NT2/D1 (cell line): ENCODE measurements around the gene DDX11.
"Not testable (repeated sequence)": the region's sequence is repeated elsewhere in the genome, so short reads cannot be mapped to it uniquely, and the experiment has no call there.

Source experiments
- DNase-seq: peaks from one replicate; pipeline ENCODE4 v3.0.0-alpha.2; 2011; ENCODE audit warnings: low read depth, low spot score
- H3K27me3 ChIP-seq: 2 replicates; pipeline ENCODE4 v1.6.0; 2011; ENCODE audit warnings: mild to moderate bottlenecking; ENCODE audit not compliant: insufficient read length, insufficient read depth
- H3K36me3 ChIP-seq: 2 replicates; pipeline ENCODE4 v1.6.1; 2011; ENCODE audit warnings: mild to moderate bottlenecking, low read length, mixed read lengths; ENCODE audit not compliant: insufficient read depth, insufficient read length
- H3K4me1 ChIP-seq: 2 replicates; pipeline ENCODE4 v1.5.1; 2011; ENCODE audit not compliant: insufficient read depth, insufficient read length
- H3K4me3 ChIP-seq: 2 replicates; pipeline ENCODE4 v1.5.1; 2011; ENCODE audit warnings: low read depth; ENCODE audit not compliant: insufficient read length
- H3K9ac ChIP-seq: 2 replicates; pipeline ENCODE4 v1.6.0; 2011; ENCODE audit warnings: low read depth; ENCODE audit not compliant: insufficient read length
- H3K9me3 ChIP-seq: 2 replicates; pipeline ENCODE4 v1.5.1; 2011; ENCODE audit warnings: mild to moderate bottlenecking, low read length; ENCODE audit not compliant: insufficient read depth
- SUZ12 ChIP-seq: IDR thresholded peaks from 2 replicates; pipeline ENCODE4 v1.6.1; 2011; ENCODE audit not compliant: insufficient read length, insufficient read depth; ENCODE audit errors: extremely low read depth
- YY1 ChIP-seq: IDR thresholded peaks from 2 replicates; pipeline ENCODE4 v1.6.1; 2011; ENCODE audit not compliant: insufficient read length, insufficient read depth
- ZNF274 ChIP-seq: IDR thresholded peaks from 2 replicates; pipeline ENCODE4 v1.6.1; 2011; ENCODE audit warnings: mild to moderate bottlenecking, low read depth, low read length

The DDX11 gene

DNA sequence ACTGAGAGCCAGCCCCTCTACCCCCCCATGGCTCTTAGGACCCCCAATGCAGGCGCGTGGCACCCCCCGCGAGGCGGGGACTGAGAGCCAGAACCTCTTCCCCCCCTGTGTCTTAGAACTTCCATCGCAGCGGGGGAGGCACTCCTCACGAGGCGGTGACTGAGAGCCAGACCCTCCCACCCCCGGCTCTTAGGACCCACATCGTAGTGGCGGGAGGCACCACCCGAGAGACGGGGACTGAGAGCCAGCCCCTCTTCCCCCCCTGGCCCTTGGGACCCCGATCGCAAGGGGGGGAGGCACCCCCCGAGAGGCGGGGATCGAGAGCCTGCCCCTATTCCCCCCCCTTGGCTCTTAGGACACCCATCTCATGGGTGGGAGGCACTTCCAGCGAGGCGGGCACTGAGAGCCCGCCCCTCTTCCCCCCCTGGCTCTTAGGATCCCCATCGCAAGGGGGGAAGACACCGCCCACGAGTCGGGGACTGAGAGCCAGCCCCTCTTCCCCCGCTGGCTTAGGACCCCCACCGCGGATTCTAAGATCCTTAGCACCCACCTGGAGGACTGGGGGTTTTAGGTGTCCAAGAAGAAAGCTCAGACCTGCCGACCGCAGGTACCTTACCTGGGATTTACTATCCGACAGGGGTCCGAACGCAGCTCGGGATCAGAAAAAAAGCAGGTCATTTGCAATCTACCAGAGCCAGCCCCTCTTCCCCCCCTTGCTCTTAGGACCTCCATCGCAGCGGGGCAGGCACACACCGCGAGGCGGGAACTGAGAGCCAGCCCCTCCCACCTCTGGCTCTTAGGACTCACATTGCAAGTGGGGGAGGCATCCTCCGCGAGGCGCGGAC, 44.9 kb downstream of the DDX11 start:
- Histone ChIP-seq H3K27me3 (peaks cover 27% of the 10 kb centered on the region), H3K9ac (peak overlapping the region; percentile 78), H3K36me3 (no peaks in the 10 kb centered on the region), H3K4me3 (peak overlapping the region; percentile 57), H3K9me3 (no peaks in the 10 kb centered on the region), H3K4me1 (peaks cover 12% of the 10 kb centered on the region)
- DNase-seq, result peak; percentile 92
- TF ChIP-seq YY1 (no peak), SUZ12 (no peak), ZNF274 (no peak)

DNA sequence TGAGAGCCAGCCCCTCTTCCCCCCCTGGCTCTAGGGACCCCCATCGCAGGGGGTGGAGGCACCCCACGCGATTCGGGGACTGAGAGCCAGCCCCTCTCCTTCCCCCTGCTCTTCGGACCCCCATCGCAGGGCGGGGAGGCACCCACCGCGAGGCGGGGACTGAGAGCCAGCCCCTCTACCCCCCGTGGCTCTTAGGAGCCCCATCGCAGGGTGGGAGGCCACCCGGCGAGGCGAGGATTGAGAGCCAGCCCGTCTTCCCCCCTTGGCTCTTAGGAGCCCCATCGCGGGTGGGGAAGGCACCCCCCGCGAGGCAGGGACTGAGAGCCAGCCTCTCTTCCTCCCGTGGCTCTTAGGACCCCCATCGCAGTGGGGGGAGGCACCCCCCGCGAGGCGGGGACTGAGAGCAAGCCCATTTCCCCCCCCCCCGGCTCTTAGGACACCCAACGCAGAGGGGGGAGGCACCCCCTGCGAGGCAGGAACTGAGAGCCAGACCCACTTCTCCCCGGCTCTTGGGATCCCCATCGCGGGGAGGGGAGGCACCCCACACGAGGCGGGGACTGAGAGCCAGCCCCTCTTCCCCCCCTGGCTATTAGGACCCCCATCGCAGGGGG, 45.6 kb downstream of the DDX11 start:
- Histone ChIP-seq H3K9ac (peak overlapping the region; percentile 80), H3K4me3 (peak overlapping the region; percentile 57), H3K27me3 (peaks cover 27% of the 10 kb centered on the region), H3K4me1 (peaks cover 12% of the 10 kb centered on the region), H3K9me3 (no peaks in the 10 kb centered on the region), H3K36me3 (no peaks in the 10 kb centered on the region)
- TF ChIP-seq SUZ12, result no peak
- TF ChIP-seq ZNF274, result no peak
- no peak for TF ChIP-seq YY1
- DNase-seq, result no peak

DNA sequence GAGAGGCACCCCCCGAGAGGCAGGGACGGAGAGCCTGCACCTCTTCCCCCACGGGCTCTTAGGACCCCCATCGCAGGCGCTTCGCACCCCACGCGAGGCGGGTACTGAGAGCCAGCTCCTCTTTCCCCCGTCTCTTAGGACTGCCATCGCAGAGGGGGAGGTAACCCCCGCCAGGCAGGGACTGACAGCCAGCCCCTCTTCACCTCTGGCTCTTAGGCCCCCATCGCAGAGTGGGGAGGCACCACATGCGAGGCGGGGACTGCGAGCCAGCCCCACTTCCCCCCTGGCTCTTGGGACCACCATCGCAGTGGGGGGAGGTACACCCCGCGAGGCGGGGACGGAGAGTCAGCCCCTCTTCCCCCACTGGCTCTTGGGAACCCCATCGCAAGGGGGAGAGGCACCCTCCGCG, 46.1 kb downstream of the DDX11 start:
- no peaks in the 10 kb centered on the region for H3K36me3 ChIP-seq
- H3K4me1 ChIP-seq, result peaks cover 12% of the 10 kb centered on the region
- H3K4me3 ChIP-seq, result peak overlapping the region; percentile 57
- H3K9ac ChIP-seq, result peak overlapping the region; percentile 80
- TF ChIP-seq ZNF274 (no peak), YY1 (no peak), SUZ12 (no peak)
- H3K9me3 ChIP-seq, result no peaks in the 10 kb centered on the region
- DNase-seq, result no peak
- peaks cover 27% of the 10 kb centered on the region for H3K27me3 ChIP-seq

DNA sequence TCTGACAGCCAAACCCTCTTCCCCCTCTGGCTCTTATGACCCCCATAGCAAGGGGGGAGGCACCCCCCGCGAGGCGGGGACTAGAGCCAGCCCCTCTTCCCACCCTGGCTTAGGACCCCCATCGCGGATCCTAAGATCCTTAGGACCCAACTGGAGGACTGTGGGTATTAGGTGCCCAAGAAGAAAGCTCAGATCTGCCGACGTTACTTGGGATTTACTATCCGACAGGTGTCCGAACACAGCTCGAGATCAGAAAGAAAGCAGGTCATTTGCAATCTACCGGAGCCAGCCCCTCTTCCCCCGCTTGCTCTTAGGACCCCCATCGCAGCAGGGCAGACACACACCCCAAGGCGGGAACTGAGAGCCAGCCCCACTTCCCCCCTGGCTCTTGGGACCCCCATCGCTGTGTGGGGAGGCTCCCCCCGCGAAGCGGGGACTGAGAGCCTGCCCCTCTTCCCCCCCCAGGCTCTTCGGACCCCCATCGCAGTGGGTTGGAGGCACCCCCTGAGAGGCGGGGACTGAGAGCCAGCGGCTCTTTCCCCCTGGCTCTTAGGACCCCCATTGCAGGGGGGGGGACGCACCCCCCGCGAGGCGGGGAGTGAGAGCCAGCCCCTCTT, 46.8 kb downstream of the DDX11 start:
- Histone ChIP-seq H3K9me3 (no peaks in the 10 kb centered on the region), H3K27me3 (peaks cover 27% of the 10 kb centered on the region), H3K36me3 (no peaks in the 10 kb centered on the region), H3K4me3 (peak overlapping the region; percentile 57), H3K9ac (peak overlapping the region; percentile 80), H3K4me1 (peaks cover 12% of the 10 kb centered on the region)
- no peak for TF ChIP-seq SUZ12
- no peak for TF ChIP-seq YY1
- no peak for TF ChIP-seq ZNF274
- DNase-seq, result no peak

DNA sequence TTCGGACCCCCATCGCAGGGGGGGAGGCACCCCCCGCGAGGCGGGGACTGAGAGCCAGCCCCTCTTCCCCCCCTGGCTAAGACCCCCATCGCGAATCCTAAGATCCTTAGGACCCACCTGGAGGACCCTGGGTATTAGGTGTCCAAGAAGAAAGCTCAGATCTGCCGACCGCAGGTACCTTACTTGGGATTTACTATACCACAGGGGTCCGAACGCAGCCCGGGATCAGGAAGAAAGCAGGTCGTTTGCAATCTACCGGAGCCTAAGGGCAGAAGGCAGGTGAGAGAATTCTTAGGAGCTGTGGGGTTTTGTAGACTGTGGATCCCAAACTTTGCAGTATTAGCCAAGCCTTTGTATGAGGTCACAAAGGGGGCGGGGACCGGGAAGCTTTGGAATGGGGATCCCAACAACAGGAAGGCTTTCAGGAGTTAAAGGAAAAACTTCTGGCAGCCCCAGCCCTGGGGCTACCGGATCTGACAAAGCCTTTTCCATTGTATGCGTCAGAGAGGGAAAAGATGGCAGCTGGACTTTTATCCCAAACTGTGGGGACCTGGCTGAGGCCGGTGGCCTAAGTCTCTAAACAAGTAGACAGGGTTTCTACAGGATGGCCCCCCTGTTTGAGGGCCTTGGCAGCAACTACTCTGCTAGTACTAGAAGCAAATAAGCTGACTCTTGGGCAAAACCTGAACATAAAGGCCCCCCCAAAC, 47.5 kb downstream of the DDX11 start:
- H3K36me3 ChIP-seq, H3K9me3 ChIP-seq, DNase-seq, H3K4me3 ChIP-seq, H3K9ac ChIP-seq: not testable (repeated sequence)
- Histone ChIP-seq H3K27me3 (peaks cover 27% of the 10 kb centered on the region), H3K4me1 (peaks cover 12% of the 10 kb centered on the region)

DNA sequence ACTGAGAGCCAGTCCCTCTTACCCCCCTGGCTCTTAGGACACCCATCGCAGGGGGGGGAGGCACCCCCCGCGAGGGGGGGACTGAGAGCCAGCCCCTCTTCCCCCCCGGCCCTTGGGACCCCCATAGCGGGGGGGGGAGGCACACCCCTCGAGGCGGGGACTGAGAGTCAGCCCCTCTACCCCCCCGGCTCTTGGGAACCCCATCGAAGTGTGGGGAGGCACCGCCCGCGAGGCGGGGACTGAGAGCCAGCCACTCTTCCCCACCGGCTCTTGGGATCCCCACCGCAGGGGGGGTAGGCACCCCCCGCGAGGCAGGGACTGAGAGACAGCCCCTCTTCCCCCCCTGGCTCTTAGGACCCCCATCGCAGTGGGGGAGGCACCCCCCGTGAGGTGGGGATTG, 48.8 kb downstream of the DDX11 start:
- no peaks in the 10 kb centered on the region for H3K9me3 ChIP-seq
- no peak overlapping the region for H3K4me3 ChIP-seq
- no peak for DNase-seq
- TF ChIP-seq YY1 (no peak), SUZ12 (no peak), ZNF274 (no peak)
- H3K36me3 ChIP-seq, result no peaks in the 10 kb centered on the region
- peaks cover 12% of the 10 kb centered on the region for H3K4me1 ChIP-seq
- H3K27me3 ChIP-seq, result peaks cover 23% of the 10 kb centered on the region
- H3K9ac ChIP-seq, result no peak overlapping the region

DNA sequence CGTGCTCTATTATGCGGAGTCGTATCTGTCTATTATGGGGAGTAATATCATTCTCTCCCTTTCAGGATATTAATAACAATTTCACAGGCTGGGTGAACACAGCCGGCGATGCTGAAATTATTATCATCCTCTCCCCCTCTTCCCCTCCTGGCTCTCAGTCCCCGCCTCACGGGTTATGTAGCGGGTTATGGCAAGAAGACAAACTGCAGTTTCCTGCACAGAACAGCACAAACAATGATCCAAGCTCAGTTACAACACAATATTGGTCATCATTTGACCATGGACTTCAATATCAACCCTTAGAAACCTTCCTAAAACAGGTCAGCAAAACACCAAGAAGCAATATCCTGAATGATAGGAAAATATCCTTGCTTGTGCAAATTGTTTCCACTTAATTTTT, 50.5 kb downstream of the DDX11 start:
- not testable (repeated sequence) for H3K36me3 ChIP-seq, H3K9me3 ChIP-seq, DNase-seq, H3K4me3 ChIP-seq, H3K9ac ChIP-seq, H3K4me1 ChIP-seq
- H3K27me3 ChIP-seq, result peaks cover 13% of the 10 kb centered on the region

DNA sequence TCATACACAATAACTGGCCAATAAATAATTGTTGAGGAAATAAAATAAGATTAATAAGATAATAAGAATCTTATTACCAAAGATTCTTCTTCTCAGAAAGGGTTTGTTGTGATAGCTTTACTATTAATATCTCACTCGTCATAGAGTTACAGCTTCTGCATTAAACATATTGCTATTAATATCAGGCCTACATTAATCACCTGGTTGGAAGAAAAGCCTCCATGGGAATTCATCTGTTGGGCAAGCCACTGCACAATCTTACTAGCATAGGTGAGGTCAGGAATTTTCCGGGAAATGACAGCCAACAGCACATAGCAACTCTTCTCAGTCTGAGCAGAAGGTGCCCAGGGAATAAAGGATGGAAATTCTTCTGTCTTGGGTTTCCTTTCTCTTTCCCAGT, 51.5 kb downstream of the DDX11 start:
- not testable (repeated sequence) for H3K9ac ChIP-seq, H3K4me1 ChIP-seq, H3K36me3 ChIP-seq, H3K4me3 ChIP-seq, H3K27me3 ChIP-seq, DNase-seq, H3K9me3 ChIP-seq

DNA sequence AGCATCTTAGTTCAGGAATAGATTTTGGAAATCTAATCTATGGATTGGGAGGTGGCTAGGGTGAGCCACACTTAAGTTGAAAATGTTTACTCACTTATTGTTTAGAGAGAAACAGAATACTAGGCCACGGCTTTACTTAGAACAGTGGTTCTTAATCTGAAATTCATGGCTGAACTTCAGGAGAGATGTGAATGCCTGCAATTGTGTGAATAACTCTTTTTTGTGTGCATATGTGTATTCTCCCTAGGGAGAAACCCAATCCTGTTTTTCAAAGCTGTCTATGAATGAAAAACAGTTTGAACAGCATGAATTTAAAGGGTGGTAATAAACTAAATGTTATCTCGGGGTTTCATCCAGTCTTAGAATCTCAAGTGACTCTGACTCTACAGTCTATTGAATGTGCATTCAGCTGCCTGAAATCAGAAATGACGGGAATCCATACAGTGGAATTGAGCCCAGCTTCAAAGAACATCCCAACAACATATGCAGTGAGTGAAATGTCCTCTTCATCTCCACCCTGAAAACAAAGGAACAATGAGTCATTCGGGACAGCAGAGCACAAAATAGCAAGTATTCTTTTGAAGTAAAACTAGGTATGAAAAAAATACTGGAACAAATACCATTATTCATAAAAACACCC, 53.7 kb downstream of the DDX11 start:
- not testable (repeated sequence) for H3K36me3 ChIP-seq, H3K4me1 ChIP-seq, H3K4me3 ChIP-seq, DNase-seq, H3K9ac ChIP-seq, H3K27me3 ChIP-seq, H3K9me3 ChIP-seq

DNA sequence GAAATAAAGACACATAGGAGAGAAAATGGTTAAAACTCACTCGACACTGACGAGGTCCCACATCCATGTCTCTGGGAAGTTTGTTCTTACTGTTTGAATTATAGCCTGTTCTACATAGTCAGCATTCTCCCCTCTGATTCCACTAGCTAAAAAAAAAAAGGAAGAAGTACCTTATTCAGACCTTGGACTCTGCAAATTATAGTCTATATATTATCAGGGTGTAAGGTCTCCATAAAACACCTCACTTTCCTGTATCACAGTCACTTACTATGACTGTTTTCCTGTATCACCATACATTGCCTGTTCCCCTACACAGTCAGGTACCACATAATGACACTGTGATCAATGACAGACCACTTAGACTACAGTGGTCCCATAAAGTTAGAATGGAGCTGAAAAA, 62.9 kb downstream of the DDX11 start:
- H3K27me3 ChIP-seq, H3K4me3 ChIP-seq, H3K9me3 ChIP-seq, H3K36me3 ChIP-seq, H3K9ac ChIP-seq, DNase-seq, H3K4me1 ChIP-seq: not testable (repeated sequence)
